GM12864 (cell line): ENCODE data around the gene BTBD9.

Experiments
- DNase-seq: peaks from one replicate; pipeline ENCODE4 v3.0.0-alpha.2; 2011; ENCODE audit warnings: low read depth
- H3K4me3 ChIP-seq: 2 replicates; pipeline ENCODE4 v1.5.1; 2011; ENCODE audit warnings: mild to moderate bottlenecking, low read depth, low read length, control low read depth
- CTCF ChIP-seq: IDR thresholded peaks from 2 replicates; pipeline ENCODE4 v1.5.1; 2011; ENCODE audit warnings: low read depth, mild to moderate bottlenecking, moderate library complexity, low read length, control low read depth, inconsistent platforms; ENCODE audit errors: missing control alignments

Gene BTBD9

GRCh38 chr6:38617856-38618255 lies 21.9 kb downstream of the BTBD9 start:
- TF ChIP-seq CTCF = no peak
- DNase-seq = no peak
- no peak overlapping the region for H3K4me3 ChIP-seq

GRCh38 chr6:38612143-38612965 lies 27.4 kb downstream of the BTBD9 start:
- no peak for TF ChIP-seq CTCF
- DNase-seq = no peak
- no peak overlapping the region for H3K4me3 ChIP-seq

GRCh38 chr6:38610050-38610625 lies 29.6 kb downstream of the BTBD9 start:
- no peak for TF ChIP-seq CTCF
- H3K4me3 ChIP-seq = no peak overlapping the region
- DNase-seq = no peak

GRCh38 chr6:38604700-38605099 lies 35.0 kb downstream of the BTBD9 start:
- no peak overlapping the region for H3K4me3 ChIP-seq
- TF ChIP-seq CTCF = no peak
- DNase-seq = no peak

- TF ChIP-seq CTCF = no peak
- DNase-seq = no peak
- H3K4me3 ChIP-seq = no peak overlapping the region
Observed at GRCh38 chr6:38603966-38604365, 35.8 kb downstream of the BTBD9 start.

GRCh38 chr6:38603496-38603895 lies 36.2 kb downstream of the BTBD9 start:
- no peak overlapping the region for H3K4me3 ChIP-seq
- TF ChIP-seq CTCF = no peak
- no peak for DNase-seq
